A549 (cell line): ENCODE results near the gene ACOT7. TPM values are rescaled to one million over a fixed set of nuclear protein-coding genes. Genes with fewer than 3 reads are reported as not detected.

Source experiments
- ATAC-seq, 2 experiments: fragments of 200-7000 bp in 1 of 2; fragments of >200 bp in 1 of 2; cut with Nextera tagmentation in 1 of 2; cut with Tn5 transposase in 1 of 2; 3 replicates each; pipeline versions ENCODE4 v1.8.0 to v1.9.1; 2018 to 2020; ENCODE audit warnings: mild to moderate bottlenecking in 1 of 2, moderate library complexity in 1 of 2
- CTCF ChIA-PET: fragments of 300-600 bp; sonication (Branson Sonifier 250); formaldehyde crosslinking; extraction: SDS; loops from one replicate; lab custom pipeline; 2021; ENCODE audit warnings: antibody characterized with exemption, inconsistent platforms; lab: Yijun Ruan, JAX
- POLR2A ChIA-PET: fragments of 350-600 bp; formaldehyde crosslinking; extraction: SDS; loops from one replicate; lab custom pipeline; 2021; ENCODE audit warnings: antibody characterized with exemption, inconsistent platforms; lab: Yijun Ruan, JAX
- DNase-seq, 2 experiments: peaks; one replicate each; pipeline versions ENCODE4 v3.0.0 to v3.0.0-alpha.2; 2011 to 2016; ENCODE audit warnings: low read depth in 1 of 2, low spot score in 1 of 2
- FAIRE-seq: peaks from 2 replicates; lab custom pipeline; 2011; peaks lifted over from hg19 to GRCh38; lab: Jason Lieb, UNC
- H3K27ac ChIP-seq, 2 experiments: fragments of >200 bp; sonication (Bioruptor Twin); formaldehyde crosslinking; 3 replicates each; pipeline ENCODE4 v1.5.1; 2016 to 2017
- H3K4me1 ChIP-seq: fragments of >200 bp; sonication (Bioruptor Twin); formaldehyde crosslinking; 3 replicates; pipeline ENCODE4 v1.6.1; 2016
- H3K4me2 ChIP-seq: fragments of >200 bp; sonication (Bioruptor Twin); formaldehyde crosslinking; 3 replicates; pipeline ENCODE4 v1.6.1; 2016
- H3K4me3 ChIP-seq: fragments of >200 bp; sonication (Bioruptor Twin); formaldehyde crosslinking; 3 replicates; pipeline ENCODE4 v1.5.1; 2016
- H3K9me3 ChIP-seq: fragments of >200 bp; sonication (Bioruptor Twin); formaldehyde crosslinking; 3 replicates; pipeline ENCODE4 v1.6.1; 2016
- BHLHE40 ChIP-seq: IDR thresholded peaks from 2 replicates; pipeline ENCODE4 v1.6.1; 2012; ENCODE audit warnings: low read depth, low read length, inconsistent platforms
- CHD2 ChIP-seq: fragments of 150-350 bp; IDR thresholded peaks from 2 replicates; pipeline ENCODE4 v1.6.1; 2014; ENCODE audit warnings: low read length; ENCODE audit not compliant: partially characterized antibody
- CHD4 ChIP-seq: fragments of 200-600 bp; sonication (generic); IDR thresholded peaks from 2 replicates; pipeline ENCODE4 v1.6.1; 2016; ENCODE audit warnings: antibody characterized with exemption, mild to moderate bottlenecking, borderline replicate concordance
- E2F6 ChIP-seq: IDR thresholded peaks from 2 replicates; pipeline ENCODE4 v1.6.1; 2012; ENCODE audit warnings: low read depth, borderline replicate concordance
- EHMT2 ChIP-seq: fragments of 200-600 bp; sonication (generic); IDR thresholded peaks from 2 replicates; pipeline ENCODE4 v1.6.1; 2016; ENCODE audit warnings: antibody characterized with exemption, low read depth, mild to moderate bottlenecking, moderate library complexity
- HDAC2 ChIP-seq: fragments of 200-600 bp; sonication (generic); IDR thresholded peaks from 2 replicates; pipeline ENCODE4 v1.6.1; 2016
- KDM1A ChIP-seq: fragments of 200-600 bp; sonication (generic); IDR thresholded peaks from 2 replicates; pipeline ENCODE4 v1.6.1; 2016; ENCODE audit warnings: low read depth, mild to moderate bottlenecking
- NFE2L2 ChIP-seq: fragments of 150-350 bp; conservative IDR thresholded peaks from 2 replicates; pipeline ENCODE4 v1.6.1; 2014; ENCODE audit warnings: low read length
- PHF8 ChIP-seq: fragments of 200-600 bp; sonication (generic); IDR thresholded peaks from 2 replicates; pipeline ENCODE4 v1.6.1; 2016; ENCODE audit warnings: low read depth, mild to moderate bottlenecking, antibody characterized with exemption, moderate library complexity, borderline replicate concordance
- POLR2AphosphoS2 ChIP-seq: conservative IDR thresholded peaks from 2 replicates; pipeline ENCODE4 v1.6.1; 2012; ENCODE audit warnings: low read length, improper control_type of control experiment, inconsistent platforms
- RAD21 ChIP-seq, 2 experiments: fragments of >200 bp in 1 of 2; sonication (Bioruptor Twin) in 1 of 2; formaldehyde crosslinking in 1 of 2; IDR thresholded peaks in 1 of 2; conservative IDR thresholded peaks in 1 of 2; 2 replicates in 1 of 2; 3 replicates in 1 of 2; pipeline ENCODE4 v1.6.1; 2012 to 2018; ENCODE audit warnings: inconsistent platforms in 1 of 2
- REST ChIP-seq: fragments of 200-600 bp; sonication (generic); IDR thresholded peaks from 2 replicates; pipeline ENCODE4 v1.6.1; 2016; ENCODE audit warnings: antibody characterized with exemption, mild to moderate bottlenecking, moderate library complexity
- USF2 ChIP-seq: fragments of 450-650 bp; IDR thresholded peaks from 2 replicates; pipeline ENCODE4 v1.6.1; 2014; ENCODE audit warnings: antibody characterized with exemption
- WGBS: methylation state at CpG from one replicate; pipeline ENCODE4 v1.1.6; 2017; ENCODE audit errors: missing lambda C conversion rate; 5-methylcytosine and 5-hydroxymethylcytosine counted together
- polyA plus RNA-seq, 4 experiments: library from polyadenylated mRNA; depleted of rRNA in 3 of 4; stranded (reverse); fragments of >200 nt; fragmentation: RNase III in 1 of 4; extraction: RNeasy Plus Mini Kit Qiagen cat#74134 plus additional on column Dnase treatment in 1 of 4; gene quantifications; 2 replicates in 3 of 4; 3 replicates in 1 of 4; pipeline ENCODE4 v1.2.3, GENCODE V29; 2011 to 2017

Gene ACOT7
- polyA plus RNA-seq, 2 of the 4 experiments (the other 2 are of a cell fraction) = 48.0 to 49.6 TPM

GRCh38 chr1:6391951-6392808 is 1.4 kb downstream of the ACOT7 start:
- DNase-seq = no peak
- H3K4me1 ChIP-seq = peaks cover 9% of the 10 kb centered on the region
- POLR2A ChIA-PET = interaction anchor here (0.7 kb wide), 1 partner anchor 20 kb away, joined by 4 read pairs; no protein-coding TSS in a partner anchor
- peak overlapping the region; percentile 91 for H3K4me2 ChIP-seq
- no peak for FAIRE-seq
- CTCF ChIA-PET = interaction anchor here (1.1 to 34.5 kb wide), 2 partner anchors 25 to 145 kb away, joined by 3 to 575 read pairs; no protein-coding TSS in a partner anchor
- no peaks in the 10 kb centered on the region for H3K9me3 ChIP-seq
- 44% methylated on average over 13 of the region's 16 CpGs for WGBS
- H3K4me3 ChIP-seq = peak overlapping the region; percentile 52
- ATAC-seq = no peak; a peak in 1 of 6 replicates
- H3K27ac ChIP-seq = peak overlapping the region; percentile 86 to 93
- TF ChIP-seq KDM1A = no peak
- TF ChIP-seq E2F6 = no peak
- TF ChIP-seq BHLHE40 = no peak
- TF ChIP-seq CHD2 = no peak
- no peak for TF ChIP-seq HDAC2
- no peak for TF ChIP-seq NFE2L2
- no peak for TF ChIP-seq POLR2AphosphoS2

- H3K4me2 ChIP-seq = no peak overlapping the region
- no peak overlapping the region for H3K27ac ChIP-seq
- H3K4me1 ChIP-seq = peaks cover 30% of the 10 kb centered on the region
- DNase-seq (no peak), FAIRE-seq (no peak), ATAC-seq (no peak)
- H3K4me3 ChIP-seq = no peak overlapping the region
- 92% methylated on average over 6 of the region's 9 CpGs for WGBS
- no peaks in the 10 kb centered on the region for H3K9me3 ChIP-seq
- TF ChIP-seq USF2 = no peak
- TF ChIP-seq RAD21 (conservative IDR thresholded peaks at IDR 0.05 in 1 of 2, IDR thresholded peaks at IDR 0.05 in 1 of 2) = no peak
- no peak for TF ChIP-seq PHF8
- no peak for TF ChIP-seq EHMT2
- TF ChIP-seq HDAC2 = no peak
- TF ChIP-seq POLR2AphosphoS2 = no peak
- no peak for TF ChIP-seq CHD4
- no peak for TF ChIP-seq REST
- no peak for TF ChIP-seq E2F6
- POLR2A ChIA-PET = no interaction called here
- CTCF ChIA-PET = interaction anchor here (0.9 to 34.5 kb wide), 5 partner anchors 9 to 48 kb away, joined by 3 to 575 read pairs (median 4); no protein-coding TSS in a partner anchor
Observed at GRCh38 chr1:6389971-6390370, 3.6 kb downstream of the ACOT7 start.
